Left ventricle myocardium inferior (tissue), 1 donor: ENCODE measurements around the gene ZNF397. TPM values are rescaled to one million over a fixed set of nuclear protein-coding genes. Genes with fewer than 3 reads are reported as not detected.

ENCODE experiments used
- DNase-seq: peaks from one replicate; pipeline ENCODE4 v3.0.0-alpha.2; 2020
- H3K27ac ChIP-seq: fragments of 200-600 bp; replicated peaks from 2 replicates; pipeline ENCODE4 v1.8.0; 2021
- H3K27me3 ChIP-seq: fragments of 200-600 bp; 2 replicates; pipeline ENCODE4 v1.8.0; 2021; ENCODE audit warnings: low read depth
- H3K36me3 ChIP-seq: fragments of 200-600 bp; 2 replicates; pipeline ENCODE4 v1.8.0; 2021
- H3K4me1 ChIP-seq: fragments of 200-600 bp; 2 replicates; pipeline ENCODE4 v1.8.0; 2021
- H3K4me3 ChIP-seq: fragments of 200-600 bp; 2 replicates; pipeline ENCODE4 v1.8.0; 2021; ENCODE audit warnings: mild to moderate bottlenecking, moderate library complexity
- H3K9me3 ChIP-seq: fragments of 200-600 bp; replicated peaks from 2 replicates; pipeline ENCODE4 v1.8.0; 2021
- CTCF ChIP-seq: fragments of 200-600 bp; IDR thresholded peaks from 2 replicates; pipeline ENCODE4 v1.8.0; 2021; ENCODE audit warnings: antibody characterized with exemption, mild to moderate bottlenecking, borderline replicate concordance
- intact Hi-C: fragments of 100-400 bp; cut with micrococcal nuclease; formaldehyde crosslinking; loops from one replicate; pipeline ENCODE4 v1.11.0; 2022
- total RNA-seq: library from RNA; stranded (reverse); fragmentation: NEBNext Ultra II Directional; extraction: Animal tissue kit (Norgen Biotek cat#: 25700); gene quantifications from one replicate; pipeline ENCODE4 v1.2.1, GENCODE V29; 2021
- donor health status: DM: no; HTN: yes; CAD: no; lungs with severe emphysema.

The ZNF397 gene
- total RNA-seq, 1 donor from 2014 or later: 13.4 TPM

DNA sequence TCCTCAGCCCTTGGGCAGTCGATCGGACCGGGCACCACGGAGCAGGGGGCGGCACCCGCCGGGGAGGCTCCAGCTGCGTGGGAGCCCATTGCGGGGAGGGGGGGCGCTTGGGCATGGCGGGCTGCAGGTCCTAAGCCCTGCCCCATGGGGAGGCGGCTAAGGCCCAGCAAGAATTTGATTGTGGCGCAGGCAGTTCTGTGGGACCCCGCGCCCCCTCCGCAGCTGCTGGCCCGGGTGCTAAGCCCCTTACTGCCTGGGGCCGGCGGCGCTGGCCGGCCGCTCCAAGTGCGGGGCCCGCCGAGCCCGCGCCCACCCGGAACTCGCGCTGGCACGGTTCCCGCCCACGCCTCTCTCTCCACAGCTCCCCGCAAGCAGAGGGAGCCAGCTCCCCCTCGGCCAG lies 30.8 kb downstream of the ZNF397 start:
- intact Hi-C loops: no loop called here
- no peak for DNase-seq

DNA sequence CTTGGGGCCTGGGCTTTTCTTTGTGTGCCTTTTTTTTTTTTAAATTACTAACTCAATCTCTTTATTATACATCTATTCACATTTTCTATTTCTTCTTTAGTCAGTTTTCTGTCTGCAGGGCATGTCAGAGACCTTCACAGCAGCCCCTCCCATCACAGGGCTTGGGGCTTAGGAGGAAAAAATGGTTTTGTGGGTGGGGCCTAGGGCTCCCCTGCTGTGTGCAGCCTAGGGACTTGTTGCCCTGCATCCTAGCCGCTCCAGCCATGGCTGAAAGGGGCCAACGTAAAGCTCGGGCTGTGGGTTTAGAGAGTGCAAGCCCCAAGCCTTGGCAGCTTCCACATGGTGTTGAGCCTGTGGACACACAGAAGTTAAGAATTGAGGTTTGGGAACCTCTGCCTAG lies 35.4 kb downstream of the ZNF397 start:
- Histone ChIP-seq H3K27ac (no peak overlapping the region), H3K9me3 (peaks cover 9% of the 10 kb centered on the region), H3K4me1 (peaks cover 12% of the 10 kb centered on the region), H3K36me3 (no peaks in the 10 kb centered on the region), H3K27me3 (no peaks in the 10 kb centered on the region), H3K4me3 (no peak overlapping the region)
- no peak for DNase-seq
- no peak for TF ChIP-seq CTCF
- intact Hi-C loops: no loop called here

More for the DNA sequence above, 30.8 kb downstream of the ZNF397 start:
- Histone ChIP-seq H3K4me3 (no peak overlapping the region), H3K9me3 (peaks cover 11% of the 10 kb centered on the region), H3K36me3 (no peaks in the 10 kb centered on the region), H3K27me3 (no peaks in the 10 kb centered on the region), H3K4me1 (peaks cover 13% of the 10 kb centered on the region), H3K27ac (no peak overlapping the region)
- no peak for TF ChIP-seq CTCF

DNA sequence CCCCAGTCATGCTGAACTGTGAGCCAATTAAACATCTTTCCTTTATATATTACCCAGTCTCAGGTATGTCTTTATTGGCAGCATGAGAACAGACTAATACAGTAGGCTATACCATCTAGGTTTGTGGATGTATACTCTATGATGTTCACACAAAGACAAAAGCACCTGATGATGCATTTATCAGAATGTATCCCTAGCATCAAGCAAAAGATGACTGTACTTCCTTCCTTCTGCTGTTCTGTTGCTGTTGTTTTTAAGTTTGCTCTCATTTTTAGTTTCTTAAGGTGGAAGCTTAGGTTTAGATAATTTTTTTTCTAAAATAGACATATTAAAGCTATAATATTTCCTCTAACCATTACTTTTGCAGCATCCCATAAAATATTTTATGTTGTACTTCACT lies 36.8 kb downstream of the ZNF397 start:
- H3K27ac ChIP-seq: no peak overlapping the region
- peaks cover 8% of the 10 kb centered on the region for H3K9me3 ChIP-seq
- no peak for TF ChIP-seq CTCF

GRCh38 chr18:35278085-35278484 lies 37.3 kb downstream of the ZNF397 start:
- H3K27me3 ChIP-seq: no peaks in the 10 kb centered on the region
- peaks cover 8% of the 10 kb centered on the region for H3K9me3 ChIP-seq
- no peak for TF ChIP-seq CTCF
- H3K4me3 ChIP-seq: no peak overlapping the region
- peaks cover 13% of the 10 kb centered on the region for H3K4me1 ChIP-seq
- intact Hi-C loops: no loop called here
- no peak overlapping the region for H3K27ac ChIP-seq
- DNase-seq: no peak
- no peaks in the 10 kb centered on the region for H3K36me3 ChIP-seq

More for the DNA sequence above, 36.8 kb downstream of the ZNF397 start:
- H3K4me1 ChIP-seq: peaks cover 12% of the 10 kb centered on the region
- H3K4me3 ChIP-seq: no peak overlapping the region
- no peak for DNase-seq
- no peaks in the 10 kb centered on the region for H3K36me3 ChIP-seq
- intact Hi-C loops: no loop called here
- no peaks in the 10 kb centered on the region for H3K27me3 ChIP-seq

DNA sequence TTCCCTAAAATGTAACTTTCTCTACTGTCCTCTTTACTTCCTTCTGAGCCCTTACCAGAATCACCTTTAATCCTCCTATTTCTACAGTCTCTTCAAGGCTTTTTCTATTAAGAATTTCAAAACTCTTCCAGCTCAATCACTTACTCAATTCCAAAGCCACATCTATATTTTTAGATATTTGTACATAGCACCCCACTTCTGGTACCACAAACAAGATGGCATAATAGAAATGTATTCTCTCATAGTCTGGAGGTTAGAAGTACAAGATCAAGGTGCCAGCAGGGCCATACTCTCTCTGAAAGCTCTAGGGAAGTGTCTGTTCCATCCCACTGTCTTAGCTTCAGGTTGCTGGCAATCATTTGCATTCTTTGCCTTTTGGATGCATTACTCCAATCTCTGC lies 38.1 kb downstream of the ZNF397 start:
- intact Hi-C loops: no loop called here
- Histone ChIP-seq H3K27me3 (no peaks in the 10 kb centered on the region), H3K27ac (no peak overlapping the region), H3K36me3 (peaks cover 8% of the 10 kb centered on the region), H3K9me3 (peaks cover 8% of the 10 kb centered on the region), H3K4me1 (peaks cover 22% of the 10 kb centered on the region), H3K4me3 (no peak overlapping the region)
- TF ChIP-seq CTCF: no peak
- DNase-seq: no peak

GRCh38 chr18:35282353-35282752 lies 41.5 kb downstream of the ZNF397 start:
- intact Hi-C loops: no loop called here
- Histone ChIP-seq H3K36me3 (peaks cover 10% of the 10 kb centered on the region), H3K9me3 (peaks cover 13% of the 10 kb centered on the region), H3K4me1 (peaks cover 32% of the 10 kb centered on the region), H3K27ac (no peak overlapping the region), H3K27me3 (no peaks in the 10 kb centered on the region), H3K4me3 (no peak overlapping the region)
- DNase-seq: no peak
- TF ChIP-seq CTCF: no peak
